SK-N-SH treated with all-trans-retinoic acid at 6 μM for 48 hours (cell line): ENCODE measurements around the gene RNF103.

Experiments
- ATAC-seq: fragments of 200-7000 bp; cut with Tn5 transposase; 3 replicates; pipeline ENCODE4 v1.9.1; 2020; ENCODE audit warnings: mild to moderate bottlenecking, moderate library complexity
- ARNTL ChIP-seq: fragments of 450-650 bp; formaldehyde crosslinking; IDR thresholded peaks from 2 replicates; pipeline ENCODE4 v1.5.0; 2020; ENCODE audit warnings: low read depth, mild to moderate bottlenecking, moderate library complexity, borderline replicate concordance
- BACH2 ChIP-seq: fragments of 250-450 bp; sonication (Bioruptor Pico); IDR thresholded peaks from 2 replicates; pipeline ENCODE4 v1.9.0; 2021; ENCODE audit warnings: mild to moderate bottlenecking, borderline replicate concordance
- CSDC2 ChIP-seq: fragments of 250-450 bp; sonication (Bioruptor Pico); IDR thresholded peaks from 2 replicates; pipeline ENCODE4 v1.5.0; 2020; ENCODE audit warnings: mild to moderate bottlenecking, moderate library complexity
- CSRNP3 ChIP-seq: fragments of 250-450 bp; sonication (Bioruptor Pico); IDR thresholded peaks from 2 replicates; pipeline ENCODE4 v1.5.1; 2021; ENCODE audit warnings: mild to moderate bottlenecking, moderate library complexity
- ESRRG ChIP-seq: fragments of 250-450 bp; sonication (Bioruptor Pico); IDR thresholded peaks from 2 replicates; pipeline ENCODE4 v1.6.1; 2021; ENCODE audit warnings: mild to moderate bottlenecking
- GLIS3 ChIP-seq: fragments of 250-450 bp; sonication (Bioruptor Pico); IDR thresholded peaks from 2 replicates; pipeline ENCODE4 v1.5.0; 2020; ENCODE audit warnings: mild to moderate bottlenecking, moderate library complexity
- ISL1 ChIP-seq: fragments of 250-450 bp; sonication (Bioruptor Pico); IDR thresholded peaks from 2 replicates; pipeline ENCODE4 v2.1.2; 2022; ENCODE audit warnings: mild to moderate bottlenecking, moderate library complexity
- OSR1 ChIP-seq: fragments of 250-450 bp; sonication (Bioruptor Pico); IDR thresholded peaks from 2 replicates; pipeline ENCODE4 v1.8.0; 2022; ENCODE audit warnings: moderate library complexity, mild to moderate bottlenecking, inconsistent platforms
- PATZ1 ChIP-seq: fragments of 250-450 bp; sonication (Bioruptor Pico); IDR thresholded peaks from 2 replicates; pipeline ENCODE4 v1.8.0; 2020; ENCODE audit warnings: mild to moderate bottlenecking, moderate library complexity, borderline replicate concordance
- RARB ChIP-seq: fragments of 250-450 bp; sonication (Bioruptor Pico); IDR thresholded peaks from 2 replicates; pipeline ENCODE4 v1.8.0; 2021; ENCODE audit warnings: mild to moderate bottlenecking, moderate library complexity
- TCF4 ChIP-seq: fragments of 250-450 bp; sonication (Bioruptor Pico); IDR thresholded peaks from 2 replicates; pipeline ENCODE4 v1.8.0; 2021; ENCODE audit warnings: mild to moderate bottlenecking, moderate library complexity, borderline replicate concordance
- TOX ChIP-seq: fragments of 250-450 bp; sonication (Bioruptor Pico); IDR thresholded peaks from 2 replicates; pipeline ENCODE4 v1.8.0; 2021; ENCODE audit warnings: mild to moderate bottlenecking, moderate library complexity, borderline replicate concordance
- TSHZ2 ChIP-seq: fragments of 250-450 bp; sonication (Bioruptor Pico); IDR thresholded peaks from 2 replicates; pipeline ENCODE4 v1.5.0; 2020; ENCODE audit warnings: mild to moderate bottlenecking, moderate library complexity
- ZC3H10 ChIP-seq: fragments of 250-450 bp; sonication (Bioruptor Pico); IDR thresholded peaks from 2 replicates; pipeline ENCODE4 v1.5.1; 2021; ENCODE audit warnings: mild to moderate bottlenecking, moderate library complexity
- ZFP3 ChIP-seq: fragments of 250-450 bp; sonication (Bioruptor Pico); IDR thresholded peaks from 2 replicates; pipeline ENCODE4 v1.5.0; 2020; ENCODE audit warnings: mild to moderate bottlenecking, moderate library complexity
- ZNF565 ChIP-seq: fragments of 450-650 bp; formaldehyde crosslinking; conservative IDR thresholded peaks from 2 replicates; pipeline ENCODE4 v1.5.0; 2020; ENCODE audit warnings: low read depth, mild to moderate bottlenecking, moderate library complexity
- ZNF70 ChIP-seq: fragments of 450-650 bp; formaldehyde crosslinking; IDR thresholded peaks from 2 replicates; pipeline ENCODE4 v1.5.0; 2020; ENCODE audit warnings: mild to moderate bottlenecking, moderate library complexity
- TF ChIP-seq, protein P1 (sequence below): fragments of 250-450 bp; sonication (Bioruptor Pico); IDR thresholded peaks from 2 replicates; pipeline ENCODE4 v1.5.1; 2020; ENCODE audit warnings: low read depth, mild to moderate bottlenecking, moderate library complexity

Gene RNF103

DNA sequence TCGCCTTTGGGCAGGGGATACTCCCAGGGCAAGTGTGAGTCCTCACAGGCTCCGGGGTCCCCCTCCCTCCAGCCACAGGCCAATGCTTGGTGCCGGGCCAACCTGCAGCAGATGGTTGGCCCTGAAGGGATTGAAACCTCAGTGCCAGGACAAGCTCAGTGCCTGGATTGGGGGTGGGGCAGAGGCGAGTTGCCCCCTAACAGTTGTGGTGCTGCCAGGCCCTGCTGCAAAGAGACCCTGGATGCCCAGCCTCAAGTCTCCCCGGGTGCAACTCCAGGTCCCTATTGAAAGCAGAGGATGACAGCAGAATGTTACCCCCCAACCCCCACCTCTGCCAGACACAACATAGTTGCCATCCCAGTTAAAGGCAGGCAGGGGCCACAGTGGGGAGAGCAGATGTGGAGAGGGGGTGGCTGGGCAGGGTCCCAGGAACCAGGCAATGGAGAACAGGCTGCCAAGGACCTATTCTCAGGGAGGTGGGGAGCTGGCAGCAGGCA lies 9.5 kb upstream of the RNF103 start (continued):
- no peak for TF ChIP-seq CSRNP3 (CRISPR knock-in tag)
- TF ChIP-seq CSDC2 = no peak
- TF ChIP-seq ESRRG (CRISPR knock-in tag) = no peak

GRCh38 chr2:86632672-86633071 lies 9.0 kb upstream of the RNF103 start:
- no peak for TF ChIP-seq RARB (CRISPR knock-in tag)
- TF ChIP-seq ZC3H10 = no peak
- no peak for TF ChIP-seq GLIS3
- no peak for TF ChIP-seq BACH2 (CRISPR knock-in tag)
- TF ChIP-seq CSRNP3 (CRISPR knock-in tag) = no peak
- TF ChIP-seq ZNF565 (CRISPR knock-in tag) = no peak
- TF ChIP-seq TOX (CRISPR knock-in tag) = no peak
- TF ChIP-seq ZNF70 (CRISPR knock-in tag) = no peak
- TF ChIP-seq, protein P1, sequence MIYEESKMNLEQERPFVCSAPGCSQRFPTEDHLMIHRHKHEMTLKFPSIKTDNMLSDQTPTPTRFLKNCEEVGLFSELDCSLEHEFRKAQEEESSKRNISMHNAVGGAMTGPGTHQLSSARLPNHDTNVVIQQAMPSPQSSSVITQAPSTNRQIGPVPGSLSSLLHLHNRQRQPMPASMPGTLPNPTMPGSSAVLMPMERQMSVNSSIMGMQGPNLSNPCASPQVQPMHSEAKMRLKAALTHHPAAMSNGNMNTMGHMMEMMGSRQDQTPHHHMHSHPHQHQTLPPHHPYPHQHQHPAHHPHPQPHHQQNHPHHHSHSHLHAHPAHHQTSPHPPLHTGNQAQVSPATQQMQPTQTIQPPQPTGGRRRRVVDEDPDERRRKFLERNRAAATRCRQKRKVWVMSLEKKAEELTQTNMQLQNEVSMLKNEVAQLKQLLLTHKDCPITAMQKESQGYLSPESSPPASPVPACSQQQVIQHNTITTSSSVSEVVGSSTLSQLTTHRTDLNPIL (CRISPR knock-in tag) = no peak
- no peak for TF ChIP-seq TCF4 (CRISPR knock-in tag)
- TF ChIP-seq OSR1 (CRISPR knock-in tag) = no peak
- TF ChIP-seq ARNTL (CRISPR knock-in tag) = no peak
- no peak for TF ChIP-seq PATZ1 (CRISPR knock-in tag)
- no peak for TF ChIP-seq ISL1 (CRISPR knock-in tag)
- no peak for TF ChIP-seq ZFP3
- TF ChIP-seq ESRRG (CRISPR knock-in tag) = no peak
- TF ChIP-seq TSHZ2 (CRISPR knock-in tag) = no peak
- ATAC-seq = no peak

DNA sequence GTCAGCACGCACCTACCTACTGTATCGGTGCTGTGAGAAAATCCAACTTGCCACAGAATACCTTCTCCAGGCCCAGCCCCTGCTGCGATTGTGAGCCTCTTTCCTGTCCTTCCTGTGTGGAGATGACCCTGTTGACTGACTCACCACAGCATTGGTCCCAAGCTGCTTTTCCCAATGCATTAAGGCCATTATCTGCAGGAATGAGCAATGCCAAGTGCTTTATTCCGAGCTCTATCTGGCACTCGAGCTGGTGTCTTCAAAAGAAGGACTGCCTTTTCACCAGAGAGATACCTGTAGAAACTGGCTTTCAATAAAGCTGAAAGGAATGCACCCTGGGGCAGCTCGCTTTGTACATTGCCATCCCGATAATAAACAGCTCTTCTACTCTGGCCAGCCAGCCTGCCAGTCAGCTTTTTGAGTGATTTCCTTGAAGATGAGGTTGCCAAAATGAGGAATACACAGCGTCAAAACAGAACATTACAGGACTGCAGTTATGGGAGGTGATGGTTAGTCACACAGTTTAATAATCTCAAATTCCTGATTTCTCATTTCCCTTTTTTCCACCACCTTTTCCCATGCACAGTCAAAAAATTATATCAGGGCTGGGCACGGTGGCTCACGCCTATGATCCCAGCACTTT lies 8.3 kb upstream of the RNF103 start:
- no peak for ATAC-seq
- no peak for TF ChIP-seq ARNTL (CRISPR knock-in tag)
- TF ChIP-seq BACH2 (CRISPR knock-in tag) = no peak
- no peak for TF ChIP-seq PATZ1 (CRISPR knock-in tag)
- TF ChIP-seq ISL1 (CRISPR knock-in tag) = no peak
- TF ChIP-seq, protein P1 (CRISPR knock-in tag) = no peak
- no peak for TF ChIP-seq OSR1 (CRISPR knock-in tag)
- no peak for TF ChIP-seq RARB (CRISPR knock-in tag)
- TF ChIP-seq TSHZ2 (CRISPR knock-in tag) = no peak
- TF ChIP-seq ZFP3 = no peak
